Stimulated activated CD8-positive, alpha-beta memory T cell treated with anti-CD3 and anti-CD28 coated beads, Interleukin-15, amount 100 ng/mL, for 24 hours (primary cell): ENCODE data around the gene SSPN.
"Not testable (repeated sequence)": the region's sequence is repeated elsewhere in the genome, so short reads cannot be mapped to it uniquely, and the experiment has no call there.

Source experiments
- DNase-seq: peaks from one replicate; pipeline ENCODE4 v3.0.0-alpha.2; 2020; ENCODE audit warnings: low read depth

The SSPN gene

DNA sequence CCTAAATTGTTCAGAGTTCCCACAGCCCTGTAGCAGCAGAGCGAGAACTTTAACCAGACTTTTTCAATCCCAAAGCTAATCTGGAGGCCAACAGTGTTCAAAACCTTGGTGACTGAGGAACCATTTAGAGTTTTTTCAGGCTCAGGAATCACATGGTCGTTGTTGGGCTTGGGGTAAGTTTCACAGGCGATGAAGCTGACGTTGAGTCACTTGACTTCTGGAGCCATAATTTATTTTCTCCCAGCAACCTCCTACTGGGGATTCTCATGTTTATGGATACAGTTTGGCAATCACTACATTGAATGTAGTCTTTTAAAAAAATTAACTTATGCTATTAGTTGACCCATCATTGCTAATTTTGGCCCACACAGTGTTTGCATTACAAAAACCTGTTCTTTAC is 34.5 kb downstream of the SSPN start:
- DNase-seq: no peak

DNA sequence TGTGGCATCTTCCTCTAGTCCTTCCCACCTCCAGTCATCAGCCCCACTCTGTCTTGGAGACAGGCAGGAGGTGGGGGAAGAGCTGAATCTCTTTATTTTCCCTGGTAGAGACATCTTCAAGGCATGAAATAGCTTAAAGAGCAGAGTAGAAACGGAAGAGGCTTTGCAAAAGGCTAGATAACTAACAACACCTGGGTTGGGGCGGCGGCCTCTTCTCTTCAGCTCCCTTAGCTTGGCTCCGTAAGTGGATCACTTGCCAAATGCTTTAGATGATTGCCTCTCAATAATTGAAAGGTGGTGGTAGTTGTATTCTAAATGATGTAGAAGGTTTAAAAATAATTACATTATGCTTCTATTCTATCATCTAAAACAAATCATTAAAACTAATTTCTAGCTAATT is 36.1 kb downstream of the SSPN start:
- DNase-seq: no peak

DNA sequence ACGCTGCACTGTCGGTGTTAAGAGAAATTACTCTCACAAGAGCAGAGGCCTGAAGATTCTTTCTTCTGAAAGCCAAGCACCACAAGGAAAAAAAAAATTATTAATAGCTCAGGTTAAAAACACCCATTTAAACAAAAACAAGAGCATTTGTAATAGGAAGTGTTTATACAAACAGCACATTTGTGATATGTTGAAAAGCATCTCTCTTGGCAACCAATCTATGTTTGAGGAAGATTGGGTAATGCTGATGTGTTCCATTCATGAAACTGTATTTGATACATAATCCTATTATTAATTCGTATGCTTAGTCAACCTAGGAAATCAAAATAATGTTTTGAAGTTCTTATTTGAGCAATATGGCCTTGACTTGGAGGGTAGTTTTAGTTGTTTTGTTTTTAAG is 36.5 kb downstream of the SSPN start:
- DNase-seq: no peak

GRCh38 chr12:26233631-26234030 is 38.3 kb downstream of the SSPN start:
- no peak for DNase-seq

GRCh38 chr12:26235465-26235864 is 40.1 kb downstream of the SSPN start:
- DNase-seq: not testable (repeated sequence)

- no peak for DNase-seq
These were observed 43.2 kb downstream of the SSPN start for GRCh38 chr12:26238341-26239121.

DNA sequence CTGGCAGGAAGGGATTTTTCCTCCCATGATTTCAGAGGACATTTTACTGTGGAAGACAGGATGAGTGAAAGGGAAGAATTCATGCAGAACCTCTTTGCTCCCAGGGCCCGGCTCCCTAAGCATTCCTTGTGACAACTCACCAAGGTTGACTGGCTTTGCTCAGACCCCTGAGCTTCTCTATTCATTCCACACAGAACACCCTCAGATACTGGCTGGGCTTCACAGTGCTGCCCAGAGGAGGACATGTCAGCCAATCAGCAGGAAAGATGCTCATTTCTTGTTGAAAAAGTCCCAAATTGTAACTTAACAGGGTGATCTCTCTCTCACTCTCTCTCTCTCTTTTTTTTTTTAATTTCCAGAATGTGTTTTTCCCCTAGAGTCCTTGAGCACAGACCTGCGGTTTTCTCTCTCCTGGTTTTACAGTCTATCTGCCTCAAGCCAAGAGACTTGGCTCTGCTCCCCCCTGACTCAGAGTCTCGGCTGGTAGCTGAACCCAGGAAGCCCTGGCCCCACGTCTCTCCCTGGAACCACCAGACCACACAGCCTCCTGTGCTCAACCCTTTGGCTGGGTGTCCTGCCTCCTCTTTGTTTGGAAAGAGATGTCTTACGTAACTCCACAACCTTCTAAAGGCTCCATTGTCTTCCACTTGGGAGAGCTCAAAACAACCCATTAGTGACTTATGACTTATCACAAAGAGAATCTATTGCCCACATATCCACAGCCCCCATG is 43.9 kb downstream of the SSPN start:
- no peak for DNase-seq

DNA sequence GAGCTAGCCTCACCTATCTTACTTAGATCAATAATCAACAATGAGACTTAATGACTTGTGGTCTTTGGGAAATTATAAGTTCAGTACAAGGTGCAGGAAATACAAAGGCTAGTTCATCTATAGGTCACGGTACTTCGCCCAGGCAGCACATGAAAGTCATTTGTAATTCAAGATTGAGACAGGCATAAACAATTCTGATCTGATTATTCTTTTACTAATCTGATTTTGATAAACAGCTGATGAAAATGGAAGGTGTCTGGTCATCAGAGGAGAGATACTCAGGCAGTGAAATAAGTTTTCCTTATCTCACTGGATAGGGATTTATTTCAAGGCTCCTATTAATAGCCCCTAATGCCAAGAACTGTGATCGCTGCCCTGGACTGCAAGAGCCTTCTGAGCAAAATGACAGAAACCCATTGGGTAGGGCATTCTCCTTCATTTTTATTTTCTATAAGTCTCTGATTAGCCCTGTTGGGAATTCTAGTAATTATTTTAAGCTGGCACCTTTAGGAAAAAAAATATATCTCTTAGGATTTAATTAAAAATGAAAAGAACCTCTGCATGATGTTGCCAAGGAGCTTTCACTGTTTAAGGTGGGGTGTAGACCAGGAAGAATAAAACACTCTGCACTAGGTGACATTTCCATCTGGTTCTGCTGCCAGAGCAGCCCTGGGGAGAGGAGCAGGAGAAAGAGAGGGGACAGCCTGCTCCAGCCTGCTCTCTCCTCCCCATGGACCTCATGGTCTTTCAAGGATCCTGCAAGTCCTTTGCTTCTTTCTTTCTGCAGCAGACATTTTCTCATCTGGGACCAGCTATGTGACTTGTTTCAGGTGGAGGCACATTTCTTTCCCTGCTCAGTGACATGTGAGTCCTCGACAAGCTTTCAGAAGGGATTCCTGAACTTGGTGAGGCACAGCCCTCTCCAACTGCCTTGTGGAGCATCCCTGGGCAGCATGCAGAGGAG is 44.8 kb downstream of the SSPN start:
- no peak for DNase-seq

- DNase-seq: no peak
These were observed 45.7 kb downstream of the SSPN start for GRCh38 chr12:26241080-26241479.

GRCh38 chr12:26242683-26243082 is 47.3 kb downstream of the SSPN start:
- DNase-seq: no peak

GRCh38 chr12:26244503-26244902 is 49.1 kb downstream of the SSPN start:
- no peak for DNase-seq

DNA sequence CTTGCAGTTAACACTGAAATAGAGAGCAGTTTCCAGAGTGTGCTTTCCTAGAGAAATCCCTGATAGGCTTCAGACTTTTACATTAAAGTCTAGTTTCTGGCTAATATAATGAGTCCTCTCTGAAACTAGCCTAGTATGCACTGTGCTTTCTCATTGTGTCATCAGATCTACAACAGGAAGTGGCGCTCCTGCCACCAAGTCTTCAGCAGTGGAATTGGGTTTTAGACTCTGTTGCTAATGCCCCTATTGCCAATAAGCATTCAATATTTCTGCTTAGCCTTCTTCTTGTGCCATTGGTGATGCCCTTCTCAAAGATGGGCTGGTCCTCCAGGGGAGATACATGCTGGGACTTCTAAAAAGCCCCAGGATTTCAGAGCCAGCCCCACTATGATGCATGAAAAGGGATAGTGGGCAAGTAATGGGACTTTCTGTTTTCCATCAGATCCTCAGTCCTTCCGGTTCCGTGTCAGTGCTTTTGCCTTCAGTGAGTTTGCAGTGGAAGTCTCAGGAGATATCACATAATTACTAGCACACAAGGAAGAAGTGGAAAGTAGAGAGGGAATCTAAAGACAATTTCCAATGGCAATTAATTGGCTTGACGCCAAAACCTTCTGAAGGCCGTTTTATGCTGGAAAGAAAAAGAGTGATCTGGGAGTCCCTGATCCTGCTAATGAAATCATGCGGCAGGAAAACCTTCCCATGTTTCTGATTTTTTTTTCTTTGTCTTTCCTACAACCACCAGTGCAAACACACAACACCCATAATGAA is 50.0 kb downstream of the SSPN start:
- no peak for DNase-seq

DNA sequence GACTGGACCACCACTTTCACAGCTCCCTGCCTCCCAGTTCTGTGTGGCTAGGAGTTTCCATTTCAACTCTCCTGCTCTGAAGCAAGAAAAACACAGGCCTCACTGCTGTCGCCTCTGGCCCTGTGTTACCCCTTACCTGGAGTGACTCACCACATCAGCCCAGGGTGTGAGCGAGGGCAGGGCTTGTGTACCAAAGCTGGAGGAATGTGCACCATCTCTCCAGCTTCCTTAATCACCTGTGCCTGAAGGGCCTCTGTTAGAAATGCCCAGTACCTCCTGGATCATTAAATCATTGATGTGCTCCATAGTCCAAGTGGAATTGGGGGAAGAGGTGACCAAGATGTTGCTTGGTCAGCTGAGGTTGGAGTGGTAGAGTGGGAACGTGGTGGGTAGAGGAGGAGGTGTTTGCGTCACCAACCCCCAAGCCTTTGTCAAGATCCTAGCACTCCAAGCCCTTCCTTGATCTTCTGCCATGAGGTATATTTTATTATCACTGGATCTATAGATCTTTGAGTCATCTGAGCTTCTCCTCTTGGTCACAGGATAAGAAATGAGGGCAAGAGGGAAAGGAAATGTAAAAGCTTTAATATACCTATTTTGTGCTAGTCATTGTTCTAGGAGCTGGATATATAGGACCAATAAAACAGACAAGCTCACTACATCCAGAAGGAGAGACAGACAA is 51.3 kb downstream of the SSPN start:
- DNase-seq: no peak

- DNase-seq: no peak
These were observed 52.5 kb downstream of the SSPN start for GRCh38 chr12:26247873-26248272.

- DNase-seq: no peak
These were observed 55.4 kb downstream of the SSPN start for GRCh38 chr12:26250801-26251200.

DNA sequence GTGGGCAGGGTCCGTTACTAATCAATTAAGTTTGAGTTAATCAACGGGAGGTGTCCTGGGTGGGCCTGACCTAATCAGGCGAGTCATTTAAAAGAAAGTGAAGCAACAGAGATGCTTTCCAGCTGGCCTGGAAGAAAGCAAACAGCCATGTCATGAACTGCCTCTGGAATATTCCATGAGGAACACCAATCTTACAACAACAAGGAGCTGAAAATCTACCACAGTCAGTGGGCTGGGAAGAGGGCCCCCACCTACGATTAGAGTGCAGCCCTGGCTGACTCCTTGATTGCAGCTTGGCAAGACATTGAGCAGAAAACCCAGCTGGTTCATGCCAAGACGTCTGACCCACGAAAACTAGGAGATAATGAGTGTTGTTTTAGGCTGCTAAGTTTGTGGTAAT is 56.2 kb downstream of the SSPN start:
- DNase-seq: no peak

- no peak for DNase-seq
These were observed 57.6 kb downstream of the SSPN start for GRCh38 chr12:26252946-26253345.

GRCh38 chr12:26255893-26256645 is 60.7 kb downstream of the SSPN start:
- DNase-seq: no peak

DNA sequence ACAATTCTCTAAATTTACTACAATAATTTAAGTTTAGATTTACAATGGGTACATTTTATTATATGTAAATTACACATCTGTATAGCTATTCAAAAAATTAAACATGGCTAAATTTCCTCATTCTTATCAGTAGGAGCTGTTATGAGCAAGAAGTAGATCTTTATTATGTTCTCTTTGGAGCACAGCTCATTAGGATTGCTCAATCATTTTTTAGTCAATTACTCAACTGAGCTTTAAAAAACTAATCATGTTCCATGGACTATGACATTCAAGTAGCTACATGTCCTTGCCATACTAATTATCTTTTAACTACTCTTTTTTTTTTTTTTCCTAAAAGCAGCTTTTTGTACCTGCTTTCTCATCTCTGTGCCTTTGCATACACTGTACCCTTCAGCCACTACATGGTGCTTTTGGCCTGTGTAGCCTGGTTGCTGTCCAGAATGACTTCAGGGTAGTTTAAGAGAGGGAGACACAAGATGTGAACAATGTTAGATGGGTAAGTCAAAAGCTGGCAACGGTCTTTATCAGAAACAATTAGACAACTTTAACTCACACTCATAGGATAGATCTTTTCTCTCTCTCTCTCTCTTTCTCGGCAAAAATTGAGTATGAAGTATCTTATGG is 69.0 kb downstream of the SSPN start:
- DNase-seq: no peak

DNA sequence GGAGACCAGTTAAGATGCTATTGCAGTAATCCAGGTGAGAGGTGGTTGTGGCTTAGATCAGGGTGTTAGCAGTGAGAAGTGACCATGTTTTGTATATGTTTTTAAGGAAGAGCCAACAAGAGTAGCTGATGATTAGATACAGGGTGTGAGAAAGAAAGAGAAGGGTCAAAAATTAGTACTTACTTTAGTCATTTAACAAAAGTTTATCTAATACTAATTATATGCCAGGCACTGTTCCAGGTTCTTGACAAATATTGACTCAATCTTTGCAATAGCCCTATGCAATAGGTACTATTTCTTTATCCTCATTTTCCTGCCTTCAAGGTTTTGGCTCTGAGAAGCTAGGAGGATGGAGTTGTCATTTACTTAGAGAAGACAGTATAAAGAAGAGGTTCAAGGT is 70.2 kb downstream of the SSPN start:
- DNase-seq: no peak
